PC-9 (cell line): ENCODE measurements around the gene REEP2. TPM values are rescaled to one million over a fixed set of nuclear protein-coding genes. Genes with fewer than 3 reads are reported as not detected.

Experiments
- BruUV-seq: library from RNA; stranded (reverse); fragments of 400-500 nt; replicated peaks from 2 replicates; lab custom pipeline; 2021; lab: Mats Ljungman, UMichigan
- CTCF ChIA-PET: fragments of 300-600 bp; sonication (Branson Sonifier 250); formaldehyde crosslinking; loops from one replicate; lab custom pipeline; 2022; ENCODE audit warnings: antibody characterized with exemption; lab: Charles Lee
- POLR2A ChIA-PET: fragments of 300-600 bp; sonication (Branson Sonifier 250); formaldehyde crosslinking; loops from one replicate; lab custom pipeline; 2022; ENCODE audit warnings: antibody characterized with exemption; ENCODE audit not compliant: unreplicated experiment; lab: Charles Lee
- DNase-seq, 2 experiments: peaks; one replicate each; pipeline versions ENCODE4 v3.0.0 to v3.0.0-alpha.2; 2015 to 2022; ENCODE audit warnings: mixed read lengths in 1 of 2
- H2AFZ ChIP-seq: fragments of 200-600 bp; sonication (generic); 2 replicates; pipeline ENCODE4 v1.8.1; 2017; ENCODE audit warnings: antibody characterized with exemption
- H3F3A ChIP-seq: fragments of 200-600 bp; sonication (generic); 2 replicates; pipeline ENCODE4 v1.8.1; 2017; ENCODE audit warnings: antibody characterized with exemption, mild to moderate bottlenecking, low read depth; ENCODE audit not compliant: insufficient read depth
- H3K27ac ChIP-seq: fragments of 200-600 bp; sonication (generic); 2 replicates; pipeline ENCODE4 v1.6.1; 2016; ENCODE audit warnings: mixed run types
- H3K27me3 ChIP-seq: fragments of 200-600 bp; sonication (generic); 2 replicates; pipeline ENCODE4 v1.6.1; 2016; ENCODE audit warnings: low read depth, mixed run types; ENCODE audit not compliant: insufficient read depth
- H3K36me3 ChIP-seq: fragments of 200-600 bp; sonication (generic); 2 replicates; pipeline ENCODE4 v1.6.1; 2016; ENCODE audit warnings: low read depth, mixed run types
- H3K4me1 ChIP-seq: fragments of 200-600 bp; sonication (generic); replicated peaks from 2 replicates; pipeline ENCODE4 v1.6.1; 2016; ENCODE audit warnings: mixed run types; ENCODE audit not compliant: insufficient read depth
- H3K4me2 ChIP-seq: fragments of 200-600 bp; sonication (generic); 2 replicates; pipeline ENCODE4 v1.6.1; 2017; ENCODE audit warnings: mixed run types
- H3K4me3 ChIP-seq: fragments of 200-600 bp; sonication (generic); 2 replicates; pipeline ENCODE4 v1.6.1; 2016; ENCODE audit warnings: mixed run types
- H3K79me2 ChIP-seq: fragments of 200-600 bp; sonication (generic); 2 replicates; pipeline ENCODE4 v1.6.1; 2017; ENCODE audit warnings: low read depth, mixed run types
- H3K9me2 ChIP-seq: fragments of 200-600 bp; sonication (generic); 2 replicates; pipeline ENCODE4 v1.8.1; 2017; ENCODE audit warnings: mild to moderate bottlenecking; ENCODE audit not compliant: insufficient read depth
- H3K9me3 ChIP-seq: fragments of 200-600 bp; sonication (generic); 2 replicates; pipeline ENCODE4 v1.8.1; 2016; ENCODE audit warnings: low read depth; ENCODE audit not compliant: insufficient read depth
- H4K20me1 ChIP-seq: fragments of 200-600 bp; sonication (generic); 2 replicates; pipeline ENCODE4 v1.8.1; 2017; ENCODE audit not compliant: insufficient read depth
- EZH2 ChIP-seq: fragments of 200-600 bp; sonication (generic); IDR thresholded peaks from 2 replicates; pipeline ENCODE4 v1.8.0; 2017; ENCODE audit warnings: antibody characterized with exemption, low read depth
- intact Hi-C: fragments of 100-400 bp; cut with micrococcal nuclease; formaldehyde crosslinking; loops from one replicate; pipeline ENCODE4 v1.10.0; 2022; ENCODE audit not compliant: unreplicated experiment
- total RNA-seq: library from RNA; stranded (reverse); gene quantifications from 2 replicates; pipeline ENCODE4 v1.2.3, GENCODE V29; 2021
- TF ChIP-seq, protein P1 (sequence below): fragments of 200-600 bp; sonication (generic); conservative IDR thresholded peaks from 2 replicates; pipeline ENCODE4 v1.6.1; 2017; ENCODE audit warnings: mixed run types, antibody characterized with exemption, mild to moderate bottlenecking, moderate library complexity

The REEP2 gene
- total RNA-seq, 1 experiment from 2014 or later: 0.87 TPM

DNA sequence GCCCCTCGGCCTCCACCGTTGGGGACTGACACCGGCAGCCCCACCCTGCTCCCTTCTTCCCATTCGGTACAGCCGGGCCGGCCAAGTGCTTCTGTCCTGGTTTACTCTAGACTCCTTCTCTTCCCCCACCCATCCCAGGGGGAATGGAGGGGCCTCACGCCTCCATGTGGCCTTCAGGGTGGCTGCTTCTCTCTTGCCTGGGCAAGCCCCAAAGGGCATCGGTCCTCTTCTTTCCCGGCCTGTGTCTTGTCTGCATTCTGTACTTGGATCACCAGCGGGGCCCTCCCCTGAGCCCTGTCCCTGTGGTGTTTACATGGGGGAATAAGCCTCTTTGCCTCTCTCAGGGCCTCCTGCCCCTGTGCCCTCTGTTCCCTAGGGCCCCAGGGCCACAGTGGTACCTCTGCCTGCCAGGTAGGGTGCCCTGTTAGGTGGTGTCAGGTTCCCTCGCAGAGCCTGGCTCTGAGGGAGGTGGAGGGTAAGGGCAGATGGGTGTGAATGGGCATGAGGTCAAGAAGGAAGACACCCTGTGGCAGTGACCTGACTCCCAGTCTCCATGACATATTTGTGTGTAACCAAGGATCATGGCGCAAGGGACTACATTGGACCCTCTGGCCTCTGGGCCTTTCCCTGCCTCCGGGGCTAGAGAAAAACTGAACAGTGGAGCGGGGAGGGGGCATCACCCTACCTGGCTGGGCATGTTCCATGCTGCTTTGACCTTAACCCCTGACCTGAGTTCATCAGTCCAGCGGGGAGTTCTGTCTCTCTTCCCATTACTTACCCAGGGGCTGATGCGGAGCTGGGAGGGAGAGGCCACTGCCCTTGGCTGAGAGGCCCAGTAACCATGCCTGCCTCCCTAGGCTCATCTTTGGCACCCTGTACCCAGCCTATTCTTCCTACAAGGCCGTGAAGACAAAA lies 1.6 kb downstream of the REEP2 start:
- TF ChIP-seq, protein P1, sequence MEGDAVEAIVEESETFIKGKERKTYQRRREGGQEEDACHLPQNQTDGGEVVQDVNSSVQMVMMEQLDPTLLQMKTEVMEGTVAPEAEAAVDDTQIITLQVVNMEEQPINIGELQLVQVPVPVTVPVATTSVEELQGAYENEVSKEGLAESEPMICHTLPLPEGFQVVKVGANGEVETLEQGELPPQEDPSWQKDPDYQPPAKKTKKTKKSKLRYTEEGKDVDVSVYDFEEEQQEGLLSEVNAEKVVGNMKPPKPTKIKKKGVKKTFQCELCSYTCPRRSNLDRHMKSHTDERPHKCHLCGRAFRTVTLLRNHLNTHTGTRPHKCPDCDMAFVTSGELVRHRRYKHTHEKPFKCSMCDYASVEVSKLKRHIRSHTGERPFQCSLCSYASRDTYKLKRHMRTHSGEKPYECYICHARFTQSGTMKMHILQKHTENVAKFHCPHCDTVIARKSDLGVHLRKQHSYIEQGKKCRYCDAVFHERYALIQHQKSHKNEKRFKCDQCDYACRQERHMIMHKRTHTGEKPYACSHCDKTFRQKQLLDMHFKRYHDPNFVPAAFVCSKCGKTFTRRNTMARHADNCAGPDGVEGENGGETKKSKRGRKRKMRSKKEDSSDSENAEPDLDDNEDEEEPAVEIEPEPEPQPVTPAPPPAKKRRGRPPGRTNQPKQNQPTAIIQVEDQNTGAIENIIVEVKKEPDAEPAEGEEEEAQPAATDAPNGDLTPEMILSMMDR: no peak
- no peak for TF ChIP-seq EZH2
- no TSS peak for BruUV-seq
- POLR2A ChIA-PET: interaction anchor here (0.5 kb wide), 1 partner anchor 103 kb away, joined by 3 read pairs; no protein-coding TSS in a partner anchor
- CTCF ChIA-PET: no interaction called here
- Histone ChIP-seq H3K9me2 (no peaks in the 10 kb centered on the region), H3K4me3 (no peak overlapping the region), H2AFZ (no peak overlapping the region), H3K4me2 (no peak overlapping the region), H4K20me1 (0 out of 2 replicates have a peak, but pooled peaks cover 3% of the 10 kb centered on the region), H3K27ac (no peak overlapping the region), H3K4me1 (0 out of 2 replicates have a peak, but pooled peaks cover 4% of the 10 kb centered on the region), H3F3A (peaks cover 15% of the 10 kb centered on the region; the same call in 1 of the 2 replicates), H3K9me3 (no peaks in the 10 kb centered on the region), H3K36me3 (no peaks in the 10 kb centered on the region), H3K27me3 (peaks cover 10% of the 10 kb centered on the region), H3K79me2 (no peaks in the 10 kb centered on the region)
- intact Hi-C loops: no loop called here
- DNase-seq: no peak

DNA sequence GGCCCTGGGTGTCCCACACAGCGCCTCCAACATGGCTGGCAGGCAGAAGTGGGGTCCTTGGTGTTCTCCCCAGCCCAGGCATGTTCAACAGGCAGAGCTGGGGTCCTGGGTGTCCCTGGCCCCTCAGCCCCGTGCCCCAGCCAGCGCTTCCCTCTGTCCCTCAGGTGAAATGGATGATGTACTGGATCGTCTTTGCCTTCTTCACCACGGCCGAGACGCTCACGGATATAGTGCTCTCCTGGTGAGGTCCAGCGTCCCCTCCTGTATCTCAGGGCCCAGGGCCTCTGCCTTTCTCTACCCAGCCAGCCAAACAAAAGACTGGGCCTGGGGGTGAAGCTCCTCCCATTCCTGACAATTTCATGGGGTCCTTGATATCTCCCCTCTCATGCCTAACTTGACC lies 2.4 kb downstream of the REEP2 start:
- Histone ChIP-seq H3F3A (peaks cover 15% of the 10 kb centered on the region; the same call in 1 of the 2 replicates), H3K27ac (no peak overlapping the region), H3K27me3 (peaks cover 10% of the 10 kb centered on the region), H4K20me1 (0 out of 2 replicates have a peak, but pooled peaks cover 3% of the 10 kb centered on the region), H3K9me2 (no peaks in the 10 kb centered on the region), H3K4me2 (no peak overlapping the region), H3K9me3 (no peaks in the 10 kb centered on the region), H2AFZ (no peak overlapping the region), H3K36me3 (no peaks in the 10 kb centered on the region), H3K4me1 (0 out of 2 replicates have a peak, but pooled peaks cover 4% of the 10 kb centered on the region), H3K79me2 (no peaks in the 10 kb centered on the region), H3K4me3 (no peak overlapping the region)
- no TSS peak for BruUV-seq
- ChIA-PET CTCF (no interaction called here), POLR2A (no interaction called here)
- DNase-seq: no peak
- intact Hi-C loops: no loop called here
- TF ChIP-seq EZH2: no peak
- TF ChIP-seq, protein P1: no peak

DNA sequence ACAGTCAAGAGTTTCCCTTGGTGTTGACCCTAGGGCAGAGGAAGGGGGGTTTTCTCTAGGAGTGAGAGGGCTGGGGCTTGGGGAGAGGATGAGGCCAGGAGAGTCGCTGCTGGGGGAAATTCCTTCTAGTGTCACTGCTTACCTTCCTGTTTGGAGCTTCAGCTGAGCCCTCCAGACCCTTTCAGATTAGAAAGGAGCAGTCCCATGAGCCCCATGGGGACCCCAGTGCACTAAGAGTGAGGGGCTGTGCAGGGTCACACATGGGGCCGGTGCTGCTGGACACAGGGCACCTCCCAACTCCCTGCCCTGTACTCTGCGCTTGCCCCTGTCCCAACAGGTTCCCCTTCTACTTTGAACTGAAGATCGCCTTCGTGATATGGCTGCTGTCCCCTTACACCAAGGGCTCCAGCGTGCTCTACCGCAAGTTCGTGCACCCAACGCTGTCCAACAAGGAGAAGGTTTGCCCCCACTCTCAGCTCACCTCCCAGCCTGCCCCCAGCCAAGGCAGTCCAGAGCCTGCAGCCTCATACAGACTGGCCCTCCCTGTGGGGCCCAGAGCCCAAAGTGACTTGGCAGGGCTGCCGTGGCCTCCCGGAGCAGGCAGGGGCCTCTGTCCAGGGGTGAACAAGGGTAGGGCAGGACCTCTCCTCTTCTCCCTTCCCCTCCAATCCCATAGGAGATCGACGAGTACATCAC lies 5.4 kb downstream of the REEP2 start:
- no peak for TF ChIP-seq EZH2
- TF ChIP-seq, protein P1: no peak
- POLR2A ChIA-PET: interaction anchor here (1.1 kb wide), 1 partner anchor 135 kb away, joined by 5 read pairs; no protein-coding TSS in a partner anchor
- intact Hi-C loops: no loop called here
- no peaks in the 10 kb centered on the region for H3K9me2 ChIP-seq
- no TSS peak for BruUV-seq
- H2AFZ ChIP-seq: no peak overlapping the region
- CTCF ChIA-PET: no interaction called here
- 0 out of 2 replicates have a peak, but pooled peaks cover 2% of the 10 kb centered on the region for H3K4me1 ChIP-seq
- no peaks in the 10 kb centered on the region for H4K20me1 ChIP-seq
- no peaks in the 10 kb centered on the region for H3K36me3 ChIP-seq
- H3K27me3 ChIP-seq: peaks cover 8% of the 10 kb centered on the region
- H3K4me3 ChIP-seq: no peak overlapping the region
- H3K27ac ChIP-seq: no peak overlapping the region
- no peak overlapping the region for H3K4me2 ChIP-seq
- H3K79me2 ChIP-seq: no peaks in the 10 kb centered on the region
- H3K9me3 ChIP-seq: no peaks in the 10 kb centered on the region
- no peaks in the 10 kb centered on the region for H3F3A ChIP-seq
- no peak for DNase-seq
